Measurements from ENCODE around the gene TDRD7. TPM values are rescaled to one million over a fixed set of nuclear protein-coding genes. Genes with fewer than 3 reads are reported as not detected.
"Not testable (repeated sequence)": the region's sequence is repeated elsewhere in the genome, so short reads cannot be mapped to it uniquely, and the experiment has no call there.

The TDRD7 gene
- total and polyA plus RNA-seq, 2 of the 13 experiments (the other 11 are each of a cell fraction or from before 2014, with no cell fraction given): 9.8 to 15.5 TPM

- H3K79me2 ChIP-seq (ENCODE audit: insufficient read depth, low read length); FAIRE-seq; H3K9ac ChIP-seq (ENCODE audit: insufficient read depth, low read depth, low read length); H3K9me3 ChIP-seq (ENCODE audit: low read length); H4K20me1 ChIP-seq (ENCODE audit: insufficient read depth, low read length); ATAC-seq; intact Hi-C loops (cut with micrococcal nuclease; ENCODE audit: unreplicated experiment); CTCF ChIA-PET (ENCODE audit: low intra/inter-chr PET ratio, low total read pairs); H3K4me3 ChIP-seq (replicated peaks in 1 of 3; ENCODE audit: insufficient read depth in 1 of 3, low read depth in 2 of 3, low read length in 3 of 3); in situ Hi-C loops (cut with HindIII; ENCODE audit: extremely low pct_ligation_motif_present, low pct_unique_long_range_greater_than_20kb); H3K4me2 ChIP-seq (ENCODE audit: low read depth, low read length); H3K36me3 ChIP-seq (replicated peaks in 1 of 2; ENCODE audit: control insufficient read depth in 1 of 2, insufficient read depth in 2 of 2, low read length in 2 of 2); DNase-seq (ENCODE audit: low spot score); BruUV-seq (replicated peaks); H3K27ac ChIP-seq (ENCODE audit: extremely low read length, insufficient read depth, low read length); POLR2A ChIA-PET; H2AFZ ChIP-seq (ENCODE audit: low read length): not testable (repeated sequence)
- Histone ChIP-seq H3K4me1 (ENCODE audit: insufficient read depth, low read length) (peaks cover 17% of the 10 kb centered on the region), H3K27me3 (ENCODE audit: control insufficient read depth in 1 of 2, insufficient read depth in 2 of 2, low read length in 2 of 2) (peaks cover 7 to 16% of the 10 kb centered on the region in 2 experiments; a peak in 4 of 5 replicates)
- WGBS (ENCODE audit: low lambda C conversion rate): 98% methylated on average over 18 of the region's 36 CpGs
Measured at GRCh38 chr9:97497558-97498375, 85.9 kb downstream of the TDRD7 start.

GRCh38 chr9:97498846-97499245, 87.0 kb downstream of the TDRD7 start:
- Histone ChIP-seq H3K27me3 (ENCODE audit: control insufficient read depth in 1 of 2, insufficient read depth in 2 of 2, low read length in 2 of 2) (peaks cover 7 to 27% of the 10 kb centered on the region in 2 experiments; a peak in 4 of 5 replicates), H3K4me1 (ENCODE audit: insufficient read depth, low read length) (peaks cover 25% of the 10 kb centered on the region)
- H3K36me3 ChIP-seq (replicated peaks in 1 of 2; ENCODE audit: control insufficient read depth in 1 of 2, insufficient read depth in 2 of 2, low read length in 2 of 2); H3K27ac ChIP-seq (ENCODE audit: extremely low read length, insufficient read depth, low read length); H2AFZ ChIP-seq (ENCODE audit: low read length); ATAC-seq; H3K9me3 ChIP-seq (ENCODE audit: low read length); BruUV-seq (replicated peaks); POLR2A ChIA-PET; CTCF ChIA-PET (ENCODE audit: low intra/inter-chr PET ratio, low total read pairs); DNase-seq (ENCODE audit: low spot score); H3K4me3 ChIP-seq (replicated peaks in 1 of 3; ENCODE audit: insufficient read depth in 1 of 3, low read depth in 2 of 3, low read length in 3 of 3); H4K20me1 ChIP-seq (ENCODE audit: insufficient read depth, low read length); in situ Hi-C loops (cut with HindIII; ENCODE audit: extremely low pct_ligation_motif_present, low pct_unique_long_range_greater_than_20kb); H3K9ac ChIP-seq (ENCODE audit: insufficient read depth, low read depth, low read length); FAIRE-seq; H3K79me2 ChIP-seq (ENCODE audit: insufficient read depth, low read length); intact Hi-C loops (cut with micrococcal nuclease; ENCODE audit: unreplicated experiment); H3K4me2 ChIP-seq (ENCODE audit: low read depth, low read length): not testable (repeated sequence)
- WGBS (ENCODE audit: low lambda C conversion rate): 60% methylated on average over 5 of the region's 5 CpGs

Measured in HepG2 (cell line).